HG02759 (cell line): ENCODE measurements around the gene EIF4B.

Source experiments
- ATAC-seq: cut with Tn5 transposase; IDR thresholded peaks from one replicate; pipeline ENCODE4 v1.9.1; 2021; ENCODE audit warnings: mild to moderate bottlenecking, moderate library complexity; ENCODE audit not compliant: unreplicated experiment

EIF4B gene

GRCh38 chr12:53044896-53045695 is 38.8 kb downstream of the EIF4B start:
- no peak for ATAC-seq

- no peak for ATAC-seq
Observed at GRCh38 chr12:53045696-53046045, 39.4 kb downstream of the EIF4B start.

- ATAC-seq, result peak; percentile 42
Observed at GRCh38 chr12:53046655-53047220, 40.5 kb downstream of the EIF4B start.

GRCh38 chr12:53047221-53048032 is 41.2 kb downstream of the EIF4B start:
- ATAC-seq, result peak; percentile 79

- ATAC-seq, result no peak
Observed at GRCh38 chr12:53048033-53048779, 42.0 kb downstream of the EIF4B start.

- ATAC-seq, result no peak
Observed at GRCh38 chr12:53048780-53049401, 42.6 kb downstream of the EIF4B start.

- no peak for ATAC-seq
Observed at GRCh38 chr12:53049571-53050318, 43.5 kb downstream of the EIF4B start, which contains the start of gene TNS2. TNS2 (plus strand) TSS chr12:53050065; CDS start chr12:53050186, 121 bp downstream.

- no peak for ATAC-seq
Observed at GRCh38 chr12:53050426-53051057, 44.3 kb downstream of the EIF4B start.

- ATAC-seq, result no peak
Observed at GRCh38 chr12:53051058-53051880, 45.0 kb downstream of the EIF4B start.

- no peak for ATAC-seq
Observed at GRCh38 chr12:53051881-53052412, 45.7 kb downstream of the EIF4B start.

GRCh38 chr12:53052419-53053217 is 46.4 kb downstream of the EIF4B start:
- no peak for ATAC-seq

GRCh38 chr12:53053218-53054111 is 47.2 kb downstream of the EIF4B start:
- no peak for ATAC-seq

GRCh38 chr12:53054112-53054878 is 48.0 kb downstream of the EIF4B start:
- peak; percentile 92 for ATAC-seq

- ATAC-seq, result no peak
Observed at GRCh38 chr12:53055471-53056266, 49.4 kb downstream of the EIF4B start.

GRCh38 chr12:53056296-53056695 is 50.0 kb downstream of the EIF4B start:
- no peak for ATAC-seq
